HepG2 (cell line): Measurements from ENCODE around the gene CAV3. TPM values are rescaled to one million over a fixed set of nuclear protein-coding genes. Genes with fewer than 3 reads are reported as not detected.

Source experiments
- ADNP ChIP-seq: sonication (generic); formaldehyde crosslinking; IDR thresholded peaks from 2 replicates; pipeline ENCODE4 v1.4.0; 2020; ENCODE audit warnings: missing genetic modification reagents
- CENPX ChIP-seq: sonication (generic); formaldehyde crosslinking; IDR thresholded peaks from 2 replicates; pipeline ENCODE4 v1.9.0; 2021; ENCODE audit warnings: mild to moderate bottlenecking, missing genetic modification reagents, moderate library complexity
- ELF3 ChIP-seq: IDR thresholded peaks from 2 replicates; pipeline ENCODE4 v1.6.1; 2016; ENCODE audit warnings: missing genetic modification reagents, missing compliant biosample characterization
- FOSL2 ChIP-seq: sonication (generic); formaldehyde crosslinking; IDR thresholded peaks from 2 replicates; pipeline ENCODE4 v1.4.0; 2020; ENCODE audit warnings: missing genetic modification reagents
- HOXA5 ChIP-seq: sonication (generic); formaldehyde crosslinking; IDR thresholded peaks from 2 replicates; pipeline ENCODE4 v1.4.0; 2020; ENCODE audit warnings: missing genetic modification reagents
- MAFF ChIP-seq: IDR thresholded peaks from 2 replicates; pipeline ENCODE4 v1.6.1; 2011; ENCODE audit warnings: low read depth, low read length, improper control_type of control experiment
- NFYB ChIP-seq: sonication (generic); formaldehyde crosslinking; IDR thresholded peaks from 2 replicates; pipeline ENCODE4 v1.4.0; 2020; ENCODE audit warnings: missing genetic modification reagents
- PHF5A ChIP-seq: IDR thresholded peaks from one replicate; pipeline ENCODE4 v1.6.1; 2018; ENCODE audit warnings: low read depth, missing genetic modification reagents; ENCODE audit not compliant: unreplicated experiment
- SNAI1 ChIP-seq: sonication (generic); formaldehyde crosslinking; IDR thresholded peaks from 2 replicates; pipeline ENCODE4 v1.5.0; 2020; ENCODE audit warnings: mild to moderate bottlenecking, missing genetic modification reagents, borderline replicate concordance
- SRSF1 ChIP-seq: fragments of 200-400 bp; formaldehyde crosslinking; optimal IDR thresholded peaks from 2 replicates; pipeline ENCODE3; 2017; ENCODE audit warnings: mild to moderate bottlenecking, low read depth, low read length, moderate library complexity
- U2AF2 ChIP-seq: fragments of 200-400 bp; formaldehyde crosslinking; IDR thresholded peaks from 2 replicates; pipeline ENCODE4 v1.6.1; 2017; ENCODE audit warnings: low read depth, mild to moderate bottlenecking, low read length
- ZBTB7B ChIP-seq: sonication (generic); formaldehyde crosslinking; IDR thresholded peaks from 2 replicates; pipeline ENCODE4 v1.4.0; 2020; ENCODE audit warnings: missing genetic modification reagents
- ZNF644 ChIP-seq: IDR thresholded peaks from 2 replicates; pipeline ENCODE4 v1.6.1; 2016; ENCODE audit warnings: low read depth
- ZNF7 ChIP-seq: IDR thresholded peaks from 2 replicates; pipeline ENCODE4 v1.6.1; 2016; ENCODE audit warnings: missing biosample characterization, missing genetic modification reagents
- ZNF775 ChIP-seq: sonication (generic); formaldehyde crosslinking; IDR thresholded peaks from 2 replicates; pipeline ENCODE4 v1.4.0; 2020; ENCODE audit warnings: missing genetic modification reagents, mild to moderate bottlenecking, moderate library complexity, borderline replicate concordance
- ZSCAN9 ChIP-seq: IDR thresholded peaks from 2 replicates; pipeline ENCODE4 v1.6.1; 2016; ENCODE audit warnings: borderline replicate concordance
- polyA plus RNA-seq, 8 experiments: library from polyadenylated mRNA; depleted of rRNA in 3 of 8; stranded (reverse) in 7 of 8; unstranded in 1 of 8; fragments of >200 nt; fragmentation: Illumina TruSeq in 4 of 8; extraction: Trizol in 4 of 8; gene quantifications; 2 replicates each; pipeline versions ENCODE4 v1.2.1 to v1.2.3, GENCODE V29; 2011 to 2016; ENCODE audit warnings: low read depth in 4 of 8, missing spikeins in 1 of 8, mixed read lengths in 1 of 8; ENCODE audit not compliant: insufficient read depth in 1 of 8
- total RNA-seq, 5 experiments: library from RNA; depleted of rRNA; stranded (reverse); fragments of >200 nt; fragmentation: Illumina TruSeq; extraction: Trizol; gene quantifications; 2 replicates each; pipeline ENCODE4 v1.2.3, GENCODE V29; 2016; ENCODE audit warnings: low read depth in 1 of 5
- TF ChIP-seq, protein P1 (sequence below): sonication (generic); formaldehyde crosslinking; IDR thresholded peaks from 2 replicates; pipeline ENCODE4 v1.8.0; 2022; ENCODE audit warnings: missing genetic modification reagents, low read depth, mild to moderate bottlenecking, borderline replicate concordance
- TF ChIP-seq, protein P2 (sequence below): IDR thresholded peaks from 2 replicates; pipeline ENCODE4 v1.6.1; 2016; ENCODE audit warnings: missing compliant biosample characterization, missing genetic modification reagents, borderline replicate concordance
- TF ChIP-seq, protein P3 (sequence below): IDR thresholded peaks from 2 replicates; pipeline ENCODE4 v1.6.1; 2018; ENCODE audit warnings: missing genetic modification reagents
- TF ChIP-seq, protein P4 (sequence below): sonication (generic); formaldehyde crosslinking; IDR thresholded peaks from 2 replicates; pipeline ENCODE4 v1.5.1; 2020; ENCODE audit warnings: missing genetic modification reagents, mild to moderate bottlenecking, borderline replicate concordance
- TF ChIP-seq, protein P5 (sequence below): sonication (generic); formaldehyde crosslinking; IDR thresholded peaks from 2 replicates; pipeline ENCODE4 v1.4.0; 2020; ENCODE audit warnings: missing genetic modification reagents, borderline replicate concordance

CAV3 gene
- total and polyA plus RNA-seq, 2 of the 13 experiments (the other 11 are each of a cell fraction or from before 2014, with no cell fraction given) = not detected

DNA sequence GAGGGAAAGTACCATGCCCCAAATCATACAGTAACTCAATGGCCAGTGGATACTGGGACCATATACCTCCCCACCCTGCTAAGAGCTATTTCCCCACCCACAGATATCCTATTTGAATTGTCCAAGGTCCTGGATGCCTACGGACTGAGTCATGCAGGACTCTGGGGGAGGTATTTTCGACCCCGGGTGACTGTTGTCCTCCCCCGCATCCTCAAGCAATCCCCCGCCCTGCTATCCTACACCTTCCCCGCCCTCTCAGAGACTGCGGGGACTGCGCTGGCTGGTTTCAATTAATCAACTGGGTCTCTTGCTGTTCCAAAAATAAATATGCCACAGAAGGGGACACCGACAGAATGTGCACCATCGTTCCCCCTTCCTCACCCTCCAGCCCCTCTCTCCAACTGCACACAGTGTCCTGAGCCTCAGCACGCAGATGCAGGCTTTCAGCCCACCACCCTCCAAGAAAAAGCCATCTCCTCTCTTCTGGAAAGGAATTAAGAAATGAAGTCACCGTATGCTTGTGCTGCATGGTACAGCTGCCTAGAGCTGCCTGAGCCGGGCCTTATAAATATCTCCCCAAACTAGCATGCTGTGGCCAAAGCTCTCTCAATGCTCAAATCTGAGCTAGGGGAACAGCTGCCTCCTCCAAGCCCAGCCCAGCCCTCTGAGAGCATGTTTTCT, 8.1 kb downstream of the CAV3 start (continued):
- TF ChIP-seq ADNP (CRISPR knock-in tag) = no peak
- TF ChIP-seq, protein P1, sequence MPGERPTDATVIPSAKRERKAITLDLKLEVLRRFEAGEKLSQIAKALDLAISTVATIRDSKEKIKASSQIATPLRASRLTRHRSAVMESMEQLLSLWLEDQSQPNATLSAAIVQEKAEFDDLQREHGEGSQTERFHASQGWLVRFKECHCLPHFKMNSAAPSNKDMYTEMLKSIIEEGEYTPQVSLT (CRISPR knock-in tag) = no peak
- TF ChIP-seq ZBTB7B (CRISPR knock-in tag) = peak; percentile 77; the same call in 1 of the 2 replicates
- TF ChIP-seq ZNF775 (CRISPR knock-in tag) = no peak
- TF ChIP-seq SRSF1 = no peak
- peak; percentile 23; the same call in 1 of the 2 replicates for TF ChIP-seq ELF3
- TF ChIP-seq, protein P2, sequence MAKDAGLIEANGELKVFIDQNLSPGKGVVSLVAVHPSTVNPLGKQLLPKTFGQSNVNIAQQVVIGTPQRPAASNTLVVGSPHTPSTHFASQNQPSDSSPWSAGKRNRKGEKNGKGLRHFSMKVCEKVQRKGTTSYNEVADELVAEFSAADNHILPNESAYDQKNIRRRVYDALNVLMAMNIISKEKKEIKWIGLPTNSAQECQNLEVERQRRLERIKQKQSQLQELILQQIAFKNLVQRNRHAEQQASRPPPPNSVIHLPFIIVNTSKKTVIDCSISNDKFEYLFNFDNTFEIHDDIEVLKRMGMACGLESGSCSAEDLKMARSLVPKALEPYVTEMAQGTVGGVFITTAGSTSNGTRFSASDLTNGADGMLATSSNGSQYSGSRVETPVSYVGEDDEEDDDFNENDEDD (CRISPR knock-in tag) = no peak
- no peak for TF ChIP-seq HOXA5 (CRISPR knock-in tag)
- TF ChIP-seq CENPX (CRISPR knock-in tag) = no peak
- no peak for TF ChIP-seq ZSCAN9 (CRISPR knock-in tag)
- no peak for TF ChIP-seq ZNF7 (CRISPR knock-in tag)
- TF ChIP-seq NFYB = no peak
- TF ChIP-seq PHF5A (CRISPR knock-in tag) = no peak
- TF ChIP-seq, protein P3, sequence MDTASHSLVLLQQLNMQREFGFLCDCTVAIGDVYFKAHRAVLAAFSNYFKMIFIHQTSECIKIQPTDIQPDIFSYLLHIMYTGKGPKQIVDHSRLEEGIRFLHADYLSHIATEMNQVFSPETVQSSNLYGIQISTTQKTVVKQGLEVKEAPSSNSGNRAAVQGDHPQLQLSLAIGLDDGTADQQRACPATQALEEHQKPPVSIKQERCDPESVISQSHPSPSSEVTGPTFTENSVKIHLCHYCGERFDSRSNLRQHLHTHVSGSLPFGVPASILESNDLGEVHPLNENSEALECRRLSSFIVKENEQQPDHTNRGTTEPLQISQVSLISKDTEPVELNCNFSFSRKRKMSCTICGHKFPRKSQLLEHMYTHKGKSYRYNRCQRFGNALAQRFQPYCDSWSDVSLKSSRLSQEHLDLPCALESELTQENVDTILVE (CRISPR knock-in tag) = no peak
- no peak for TF ChIP-seq U2AF2
- TF ChIP-seq, protein P4, sequence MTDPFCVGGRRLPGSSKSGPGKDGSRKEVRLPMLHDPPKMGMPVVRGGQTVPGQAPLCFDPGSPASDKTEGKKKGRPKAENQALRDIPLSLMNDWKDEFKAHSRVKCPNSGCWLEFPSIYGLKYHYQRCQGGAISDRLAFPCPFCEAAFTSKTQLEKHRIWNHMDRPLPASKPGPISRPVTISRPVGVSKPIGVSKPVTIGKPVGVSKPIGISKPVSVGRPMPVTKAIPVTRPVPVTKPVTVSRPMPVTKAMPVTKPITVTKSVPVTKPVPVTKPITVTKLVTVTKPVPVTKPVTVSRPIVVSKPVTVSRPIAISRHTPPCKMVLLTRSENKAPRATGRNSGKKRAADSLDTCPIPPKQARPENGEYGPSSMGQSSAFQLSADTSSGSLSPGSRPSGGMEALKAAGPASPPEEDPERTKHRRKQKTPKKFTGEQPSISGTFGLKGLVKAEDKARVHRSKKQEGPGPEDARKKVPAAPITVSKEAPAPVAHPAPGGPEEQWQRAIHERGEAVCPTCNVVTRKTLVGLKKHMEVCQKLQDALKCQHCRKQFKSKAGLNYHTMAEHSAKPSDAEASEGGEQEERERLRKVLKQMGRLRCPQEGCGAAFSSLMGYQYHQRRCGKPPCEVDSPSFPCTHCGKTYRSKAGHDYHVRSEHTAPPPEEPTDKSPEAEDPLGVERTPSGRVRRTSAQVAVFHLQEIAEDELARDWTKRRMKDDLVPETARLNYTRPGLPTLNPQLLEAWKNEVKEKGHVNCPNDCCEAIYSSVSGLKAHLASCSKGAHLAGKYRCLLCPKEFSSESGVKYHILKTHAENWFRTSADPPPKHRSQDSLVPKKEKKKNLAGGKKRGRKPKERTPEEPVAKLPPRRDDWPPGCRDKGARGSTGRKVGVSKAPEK (CRISPR knock-in tag) = no peak
- TF ChIP-seq FOSL2 = peak; percentile 98
- TF ChIP-seq MAFF = no peak
- no peak for TF ChIP-seq ZNF644 (CRISPR knock-in tag)
- TF ChIP-seq, protein P5, sequence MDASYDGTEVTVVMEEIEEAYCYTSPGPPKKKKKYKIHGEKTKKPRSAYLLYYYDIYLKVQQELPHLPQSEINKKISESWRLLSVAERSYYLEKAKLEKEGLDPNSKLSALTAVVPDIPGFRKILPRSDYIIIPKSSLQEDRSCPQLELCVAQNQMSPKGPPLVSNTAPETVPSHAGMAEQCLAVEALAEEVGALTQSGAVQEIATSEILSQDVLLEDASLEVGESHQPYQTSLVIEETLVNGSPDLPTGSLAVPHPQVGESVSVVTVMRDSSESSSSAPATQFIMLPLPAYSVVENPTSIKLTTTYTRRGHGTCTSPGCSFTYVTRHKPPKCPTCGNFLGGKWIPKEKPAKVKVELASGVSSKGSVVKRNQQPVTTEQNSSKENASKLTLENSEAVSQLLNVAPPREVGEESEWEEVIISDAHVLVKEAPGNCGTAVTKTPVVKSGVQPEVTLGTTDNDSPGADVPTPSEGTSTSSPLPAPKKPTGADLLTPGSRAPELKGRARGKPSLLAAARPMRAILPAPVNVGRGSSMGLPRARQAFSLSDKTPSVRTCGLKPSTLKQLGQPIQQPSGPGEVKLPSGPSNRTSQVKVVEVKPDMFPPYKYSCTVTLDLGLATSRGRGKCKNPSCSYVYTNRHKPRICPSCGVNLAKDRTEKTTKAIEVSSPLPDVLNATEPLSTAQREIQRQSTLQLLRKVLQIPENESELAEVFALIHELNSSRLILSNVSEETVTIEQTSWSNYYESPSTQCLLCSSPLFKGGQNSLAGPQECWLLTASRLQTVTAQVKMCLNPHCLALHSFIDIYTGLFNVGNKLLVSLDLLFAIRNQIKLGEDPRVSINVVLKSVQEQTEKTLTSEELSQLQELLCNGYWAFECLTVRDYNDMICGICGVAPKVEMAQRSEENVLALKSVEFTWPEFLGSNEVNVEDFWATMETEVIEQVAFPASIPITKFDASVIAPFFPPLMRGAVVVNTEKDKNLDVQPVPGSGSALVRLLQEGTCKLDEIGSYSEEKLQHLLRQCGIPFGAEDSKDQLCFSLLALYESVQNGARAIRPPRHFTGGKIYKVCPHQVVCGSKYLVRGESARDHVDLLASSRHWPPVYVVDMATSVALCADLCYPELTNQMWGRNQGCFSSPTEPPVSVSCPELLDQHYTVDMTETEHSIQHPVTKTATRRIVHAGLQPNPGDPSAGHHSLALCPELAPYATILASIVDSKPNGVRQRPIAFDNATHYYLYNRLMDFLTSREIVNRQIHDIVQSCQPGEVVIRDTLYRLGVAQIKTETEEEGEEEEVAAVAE (CRISPR knock-in tag) = no peak
- no peak for TF ChIP-seq SNAI1 (CRISPR knock-in tag)
